ENCODE data around the gene MCCC1. TPM values are rescaled to one million over a fixed set of nuclear protein-coding genes. Genes with fewer than 3 reads are reported as not detected.
"Not testable (repeated sequence)": the region's sequence is repeated elsewhere in the genome, so short reads cannot be mapped to it uniquely, and the experiment has no call there.

The MCCC1 gene
- total RNA-seq, 1 experiment from 2014 or later: 17.5 TPM

DNA sequence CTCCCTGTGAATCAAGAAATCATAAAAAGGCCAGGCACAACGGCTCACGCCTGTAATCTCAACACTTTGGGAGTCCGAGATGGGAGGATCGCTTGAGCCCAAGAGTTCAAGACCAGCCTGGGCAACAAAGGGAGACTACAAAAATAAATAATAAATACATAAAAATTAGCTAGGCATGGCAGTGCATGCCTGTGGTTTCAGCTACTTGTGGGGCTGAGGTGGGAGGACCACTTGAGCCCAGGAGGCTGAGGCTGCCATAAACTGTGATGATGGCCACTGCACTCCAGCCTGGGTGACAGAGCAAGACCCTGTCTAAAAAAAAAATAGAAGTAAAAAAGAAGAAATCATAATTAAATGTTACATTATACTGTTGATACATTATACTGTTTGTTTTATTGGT lies 91.0 kb downstream of the MCCC1 start:
- H3K4me1 ChIP-seq: no peaks in the 10 kb centered on the region
- H3K27ac ChIP-seq: no peak overlapping the region

GRCh38 chr3:183006396-183007002 lies 92.8 kb downstream of the MCCC1 start:
- no peaks in the 10 kb centered on the region for H3K9me3 ChIP-seq (replicated peaks)
- H3K27ac ChIP-seq: no peak overlapping the region
- H3K27me3 ChIP-seq: no peaks in the 10 kb centered on the region
- DNase-seq: no peak
- no peaks in the 10 kb centered on the region for H3K36me3 ChIP-seq
- no peak overlapping the region for H3K4me3 ChIP-seq
- no peaks in the 10 kb centered on the region for H3K4me1 ChIP-seq

More for the DNA sequence above, 91.0 kb downstream of the MCCC1 start:
- Histone ChIP-seq H3K27me3 (no peaks in the 10 kb centered on the region), H3K4me3 (no peak overlapping the region), H3K9me3 (replicated peaks) (no peaks in the 10 kb centered on the region), H3K36me3 (no peaks in the 10 kb centered on the region)
- DNase-seq: no peak

DNA sequence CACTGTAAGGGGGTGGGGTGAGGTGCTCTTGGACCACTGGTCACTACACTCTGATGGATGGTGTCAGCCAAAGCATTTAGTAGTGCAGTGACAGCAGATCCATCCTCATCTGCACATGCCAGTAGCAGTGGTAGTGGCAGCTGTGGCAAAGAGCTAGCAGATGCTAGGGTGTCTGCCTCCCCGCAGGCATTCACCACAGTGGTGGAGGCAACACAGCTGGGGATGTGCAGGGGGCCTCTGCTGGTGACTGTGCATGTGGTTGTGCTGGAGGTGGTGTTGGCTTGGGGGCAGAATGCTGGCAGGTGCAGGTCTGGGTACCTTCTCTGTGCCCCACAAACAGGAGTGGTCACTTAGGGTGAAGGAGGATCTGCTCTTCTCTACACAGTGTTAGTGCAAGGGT lies 99.5 kb downstream of the MCCC1 start:
- no peak overlapping the region for H3K27ac ChIP-seq
- peak in 1 of 2 experiments; percentile 8 for DNase-seq
- no peaks in the 10 kb centered on the region for H3K4me1 ChIP-seq
- H3K27me3 ChIP-seq: no peaks in the 10 kb centered on the region
- no peak overlapping the region for H3K4me3 ChIP-seq
- no peaks in the 10 kb centered on the region for H3K36me3 ChIP-seq
- no peaks in the 10 kb centered on the region for H3K9me3 ChIP-seq (replicated peaks)

DNA sequence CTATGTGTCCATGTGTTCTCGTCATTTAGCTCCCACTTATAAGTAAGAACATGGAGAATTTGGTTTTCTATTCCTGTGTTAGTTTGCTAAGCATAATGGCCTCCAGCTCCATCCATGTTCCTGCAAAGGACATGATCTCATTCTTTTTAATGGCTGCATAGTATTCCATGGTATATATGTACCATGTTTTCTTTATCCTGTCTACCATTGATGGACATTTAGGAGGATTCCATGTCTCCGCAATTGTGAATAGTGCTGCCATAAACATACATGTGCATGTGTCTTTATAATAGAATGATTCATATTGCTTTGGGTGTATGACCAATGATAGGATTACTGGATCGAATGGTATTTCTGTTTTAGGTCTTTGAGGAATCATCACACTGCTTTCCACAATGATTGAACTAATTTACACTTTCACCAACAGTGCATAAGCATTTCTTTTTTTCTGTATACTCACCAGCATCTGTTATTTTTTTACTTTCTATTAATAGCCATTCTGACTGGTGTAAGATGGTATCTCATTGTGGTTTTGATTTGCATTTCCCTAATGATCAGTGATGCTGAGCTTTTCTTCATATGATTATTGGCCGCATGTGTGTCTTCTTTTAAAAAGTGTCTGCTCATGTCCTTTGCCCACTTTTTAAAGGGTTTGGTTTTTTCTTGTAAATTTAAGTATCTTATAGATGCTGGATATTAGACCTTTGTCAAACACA lies 105.7 kb downstream of the MCCC1 start:
- H3K4me1 ChIP-seq; H3K4me3 ChIP-seq; H3K27me3 ChIP-seq; DNase-seq; H3K36me3 ChIP-seq; H3K27ac ChIP-seq; H3K9me3 ChIP-seq (replicated peaks): not testable (repeated sequence)

GRCh38 chr3:182989566-182989965 lies 109.7 kb downstream of the MCCC1 start:
- Histone ChIP-seq H3K4me1 (no peaks in the 10 kb centered on the region), H3K4me3 (no peak overlapping the region), H3K27me3 (no peaks in the 10 kb centered on the region), H3K9me3 (replicated peaks) (no peaks in the 10 kb centered on the region), H3K27ac (no peak overlapping the region), H3K36me3 (no peaks in the 10 kb centered on the region)
- DNase-seq: peak in 1 of 2 experiments; percentile 6

GRCh38 chr3:182986021-182986420 lies 113.3 kb downstream of the MCCC1 start:
- DNase-seq: no peak
- H3K36me3 ChIP-seq: no peaks in the 10 kb centered on the region
- H3K4me1 ChIP-seq: no peaks in the 10 kb centered on the region; the same call in 1 of the 2 replicates
- H3K27ac ChIP-seq: no peak overlapping the region
- no peak overlapping the region for H3K4me3 ChIP-seq
- H3K9me3 ChIP-seq (replicated peaks): no peaks in the 10 kb centered on the region
- no peaks in the 10 kb centered on the region for H3K27me3 ChIP-seq

- H3K36me3 ChIP-seq: no peaks in the 10 kb centered on the region
- no peaks in the 10 kb centered on the region; the same call in 1 of the 2 replicates for H3K4me1 ChIP-seq
- DNase-seq: no peak
- H3K4me3 ChIP-seq: no peak overlapping the region
- no peaks in the 10 kb centered on the region for H3K27me3 ChIP-seq
- H3K9me3 ChIP-seq (replicated peaks): no peaks in the 10 kb centered on the region
- H3K27ac ChIP-seq: no peak overlapping the region
These were observed 115.4 kb downstream of the MCCC1 start for GRCh38 chr3:182983876-182984275.

DNA sequence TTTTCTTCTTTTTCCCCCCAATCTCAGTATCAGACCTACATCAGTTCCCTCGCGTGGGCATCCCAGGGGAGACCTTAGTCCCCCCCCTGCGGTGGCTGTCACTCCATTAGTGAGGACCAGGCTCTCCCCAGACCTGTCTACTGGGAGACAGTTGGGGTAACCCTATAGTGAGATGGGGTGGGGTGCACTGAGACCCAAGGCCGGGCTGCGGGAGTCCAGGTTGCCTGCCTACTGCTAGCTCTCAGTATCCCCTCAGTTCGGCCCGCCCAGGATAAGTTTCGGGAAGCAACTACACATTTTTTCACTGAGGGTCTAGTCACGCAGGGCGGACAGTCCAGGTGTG lies 118.3 kb downstream of the MCCC1 start:
- H3K27me3 ChIP-seq: no peaks in the 10 kb centered on the region
- peak overlapping the region; percentile 83 for H3K4me3 ChIP-seq
- no peak for DNase-seq
- peaks cover 5% of the 10 kb centered on the region; the same call in 1 of the 2 replicates for H3K4me1 ChIP-seq
- no peaks in the 10 kb centered on the region for H3K36me3 ChIP-seq
- no peak overlapping the region for H3K27ac ChIP-seq
- H3K9me3 ChIP-seq (replicated peaks): no peaks in the 10 kb centered on the region

DNA sequence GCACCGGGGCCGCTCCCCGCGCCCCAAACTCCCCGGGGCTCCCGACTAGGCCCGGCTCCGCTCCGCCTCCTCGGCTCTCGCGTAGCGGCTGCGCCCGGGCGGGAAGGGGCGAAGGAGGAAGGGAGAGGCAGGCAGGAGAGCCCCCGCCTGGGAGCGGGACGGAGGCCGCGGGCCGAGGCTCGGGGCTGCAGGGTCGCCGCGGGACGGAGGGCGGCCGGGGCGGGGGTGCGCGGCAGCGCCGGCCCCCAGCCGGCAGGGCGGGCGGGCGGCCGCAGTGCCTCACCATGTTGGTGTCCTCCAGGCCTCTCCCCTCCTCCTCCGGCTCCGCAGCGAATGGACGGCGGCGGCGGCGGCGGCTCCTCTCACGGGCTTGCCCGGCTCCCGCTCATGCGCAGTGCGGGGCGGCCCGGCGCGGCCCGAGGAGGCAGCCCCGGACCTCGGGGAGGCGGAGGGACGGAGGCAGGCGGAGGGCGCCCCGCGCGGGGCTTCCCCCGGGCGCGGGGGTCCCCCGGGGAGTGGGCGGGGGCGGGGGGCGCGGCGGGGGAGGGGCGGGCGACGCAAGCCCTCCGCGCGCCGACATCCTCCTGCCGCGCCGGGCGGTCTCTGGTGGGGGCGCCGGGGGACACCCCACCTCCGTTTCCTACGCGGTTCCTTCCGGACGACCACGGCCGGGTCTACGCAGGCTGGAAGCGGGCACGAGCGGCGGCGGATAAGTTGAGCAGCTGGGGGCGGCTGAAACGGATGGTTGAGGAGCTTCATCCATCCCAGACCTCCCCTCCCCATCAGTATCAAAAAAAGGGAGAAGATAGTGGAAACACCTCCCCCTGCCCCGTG lies 118.9 kb downstream of the MCCC1 start, which contains the start of gene DCUN1D1:
DCUN1D1 (minus strand) TSS at position 335 of the 834 bp plus-strand sequence; CDS start at position 286, 49 bp downstream.
- H3K36me3 ChIP-seq: no peaks in the 10 kb centered on the region
- DNase-seq: peak; percentile 87 to 88
- H3K27ac ChIP-seq: peak within 1 kb of the TSS; percentile 46
- peaks cover 5% of the 10 kb centered on the region; the same call in 1 of the 2 replicates for H3K4me1 ChIP-seq
- peak within 1 kb of the TSS; percentile 83 for H3K4me3 ChIP-seq
- no peaks in the 10 kb centered on the region for H3K27me3 ChIP-seq
- H3K9me3 ChIP-seq (replicated peaks): no peaks in the 10 kb centered on the region

GRCh38 chr3:182979674-182980191 lies 119.6 kb downstream of the MCCC1 start:
- Histone ChIP-seq H3K9me3 (replicated peaks) (no peaks in the 10 kb centered on the region), H3K4me3 (peak overlapping the region; percentile 83), H3K27ac (peak overlapping the region; percentile 46), H3K27me3 (no peaks in the 10 kb centered on the region), H3K36me3 (no peaks in the 10 kb centered on the region), H3K4me1 (peaks cover 5% of the 10 kb centered on the region; the same call in 1 of the 2 replicates)
- DNase-seq: peak; percentile 42 to 53

DNA sequence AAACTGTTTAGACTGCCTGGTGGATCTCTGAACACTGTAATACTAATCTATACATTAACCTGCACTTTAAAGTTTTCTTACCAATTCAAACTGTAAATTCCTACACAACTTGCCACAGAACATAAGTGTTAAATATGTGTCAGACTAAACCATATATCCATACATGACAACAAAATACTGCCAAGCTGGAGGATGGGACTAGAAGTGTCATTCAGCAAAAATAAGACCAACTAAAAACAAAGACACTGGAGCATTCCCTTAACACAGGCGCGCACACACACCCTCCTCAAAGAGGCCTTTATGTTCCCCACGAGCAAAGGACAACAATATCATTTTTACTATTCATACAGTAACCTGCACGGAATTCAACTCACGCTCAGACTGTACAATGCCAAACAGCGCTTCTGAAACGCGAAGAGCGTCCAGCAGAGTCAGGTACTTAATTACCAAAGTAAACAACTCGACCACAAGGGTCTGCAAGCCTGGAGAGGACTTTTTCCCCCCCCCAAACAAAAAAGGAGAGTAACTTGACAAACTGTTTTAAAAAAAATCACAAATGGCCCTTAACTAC lies 120.1 kb downstream of the MCCC1 start:
- Histone ChIP-seq H3K27me3 (no peaks in the 10 kb centered on the region), H3K27ac (peak overlapping the region; percentile 46; the same call in 1 of the 2 replicates), H3K9me3 (replicated peaks) (no peaks in the 10 kb centered on the region), H3K36me3 (no peaks in the 10 kb centered on the region), H3K4me3 (peak overlapping the region; percentile 83), H3K4me1 (peaks cover 5% of the 10 kb centered on the region; the same call in 1 of the 2 replicates)
- DNase-seq: peak in 1 of 2 experiments; percentile 20

- Histone ChIP-seq H3K27ac (no peak overlapping the region), H3K9me3 (replicated peaks) (no peaks in the 10 kb centered on the region), H3K4me3 (no peak overlapping the region), H3K4me1 (peaks cover 5% of the 10 kb centered on the region; the same call in 1 of the 2 replicates), H3K36me3 (no peaks in the 10 kb centered on the region), H3K27me3 (no peaks in the 10 kb centered on the region)
- DNase-seq: peak in 1 of 2 experiments; percentile 6
These were observed 120.9 kb downstream of the MCCC1 start for GRCh38 chr3:182978387-182978786.

- DNase-seq: no peak
- Histone ChIP-seq H3K9me3 (replicated peaks) (no peaks in the 10 kb centered on the region), H3K4me3 (no peak overlapping the region), H3K36me3 (no peaks in the 10 kb centered on the region), H3K4me1 (no peaks in the 10 kb centered on the region; the same call in 1 of the 2 replicates), H3K27ac (no peak overlapping the region), H3K27me3 (no peaks in the 10 kb centered on the region)
These were observed 126.2 kb downstream of the MCCC1 start for GRCh38 chr3:182973047-182973446.

GRCh38 chr3:182972387-182972786 lies 126.9 kb downstream of the MCCC1 start:
- Histone ChIP-seq H3K9me3 (replicated peaks) (no peaks in the 10 kb centered on the region), H3K4me3 (no peak overlapping the region), H3K27ac (no peak overlapping the region), H3K4me1 (no peaks in the 10 kb centered on the region), H3K36me3 (no peaks in the 10 kb centered on the region), H3K27me3 (no peaks in the 10 kb centered on the region)
- no peak for DNase-seq
